Adrenal gland (tissue), 12 donors: ENCODE data around the gene KAZN. TPM values are rescaled to one million over a fixed set of nuclear protein-coding genes. Genes with fewer than 3 reads are reported as not detected.

Experiments
- DNase-seq, 7 donors: peaks; one replicate each; pipeline ENCODE4 v3.0.0-alpha.2; 2019 to 2020
- H3K27ac ChIP-seq, 5 donors: fragments of 200-600 bp; sonication (generic) in 4 of 5; 1 replicate in 3 of 5; 2 replicates in 2 of 5; pipeline versions ENCODE4 v1.5.1 to v1.8.0; 2016 to 2020; ENCODE audit warnings: mild to moderate bottlenecking in 1 of 5
- H3K27me3 ChIP-seq: fragments of 200-600 bp; 2 replicates; pipeline ENCODE4 v1.8.0; 2021
- H3K36me3 ChIP-seq, 2 donors: fragments of 200-600 bp; replicated peaks in 1 of 2; 1 replicate in 1 of 2; 2 replicates in 1 of 2; pipeline versions ENCODE4 v1.5.1 to v1.8.0; 2018 to 2022
- H3K4me1 ChIP-seq, 2 donors: fragments of 200-600 bp; replicated peaks in 1 of 2; 1 replicate in 1 of 2; 2 replicates in 1 of 2; pipeline versions ENCODE4 v1.5.1 to v1.8.0; 2018 to 2021
- H3K4me3 ChIP-seq, 4 donors: fragments of 200-600 bp; sonication (generic) in 3 of 4; one replicate each; pipeline ENCODE4 v1.5.1; 2016 to 2018
- H3K9me3 ChIP-seq, 3 donors: fragments of 200-600 bp; sonication (generic) in 1 of 3; replicated peaks in 1 of 3; 1 replicate in 2 of 3; 2 replicates in 1 of 3; pipeline versions ENCODE4 v1.5.1 to v1.8.0; 2016 to 2021
- POLR2A ChIP-seq, 2 donors: fragments of 450-650 bp; IDR thresholded peaks; one replicate each; pipeline ENCODE4 v1.6.1; 2017; ENCODE audit warnings: antibody characterized with exemption in 2 of 2, mild to moderate bottlenecking in 2 of 2, moderate library complexity in 1 of 2
- WGBS, 4 donors: extraction: QIAGEN DNeasy Blood & Tissue Kit in 2 of 4; methylation state at CpG; one replicate each; pipeline versions ENCODE4 v1.1.5 to v1.1.7; 2013 to 2017; 5-methylcytosine and 5-hydroxymethylcytosine counted together
- intact Hi-C, 2 donors: fragments of 100-400 bp; cut with DNase I; formaldehyde crosslinking; loops; one replicate each; pipeline versions ENCODE4 v1.14.1 to v1.15.0; 2022 to 2023
- polyA plus RNA-seq, 3 donors: library from polyadenylated mRNA; stranded (reverse); fragments of 200-250 nt in 2 of 3; fragments of 350-450 nt in 1 of 3; fragmentation: Illumina TruSeq in 1 of 3; extraction: RNeasy Lipid Tissue Mini Kit (QIAGEN cat#74804) in 1 of 3; gene quantifications; one replicate each; pipeline ENCODE4 v1.2.3, GENCODE V29; 2013 to 2014
- total RNA-seq, 9 donors: library from RNA; depleted of rRNA in 4 of 9; stranded (reverse); fragments of >200 nt in 4 of 9; fragments of 120-200 nt in 1 of 9; fragmentation: NEBNext Ultra II Directional in 1 of 9; extraction: Animal tissue kit (Norgen Biotek cat#: 25700) in 1 of 9; gene quantifications; one replicate each; pipeline versions ENCODE4 v1.1.0 to v1.2.4, GENCODE V29; 2013 to 2023
- TF ChIP-seq, protein P1 (sequence below), 6 experiments: fragments of 450-650 bp in 4 of 6; fragments of 200-600 bp in 2 of 6; sonication (generic) in 1 of 6; IDR thresholded peaks; 1 replicate in 5 of 6; 2 replicates in 1 of 6; pipeline versions ENCODE4 v1.5.1 to v1.8.0; 2016 to 2021; ENCODE audit warnings: antibody characterized with exemption in 6 of 6, mild to moderate bottlenecking in 2 of 6, moderate library complexity in 1 of 6
- donor health status: healthy with polysubstance abuse.
- donor health status: Bipolar disorder and iron deficiency.
- donor health status: DM: yes; HTN: yes; CAD: no.
- donor health status: DM: no; HTN: no; CAD: no.
- donor health status: DM: no; HTN: no; CAD: no.
- donor health status: DM: yes; HTN: yes; CAD: no.

Gene KAZN
- total and polyA plus RNA-seq, 12 donors: 5.9 to 63.4 (median 29.5) TPM

DNA sequence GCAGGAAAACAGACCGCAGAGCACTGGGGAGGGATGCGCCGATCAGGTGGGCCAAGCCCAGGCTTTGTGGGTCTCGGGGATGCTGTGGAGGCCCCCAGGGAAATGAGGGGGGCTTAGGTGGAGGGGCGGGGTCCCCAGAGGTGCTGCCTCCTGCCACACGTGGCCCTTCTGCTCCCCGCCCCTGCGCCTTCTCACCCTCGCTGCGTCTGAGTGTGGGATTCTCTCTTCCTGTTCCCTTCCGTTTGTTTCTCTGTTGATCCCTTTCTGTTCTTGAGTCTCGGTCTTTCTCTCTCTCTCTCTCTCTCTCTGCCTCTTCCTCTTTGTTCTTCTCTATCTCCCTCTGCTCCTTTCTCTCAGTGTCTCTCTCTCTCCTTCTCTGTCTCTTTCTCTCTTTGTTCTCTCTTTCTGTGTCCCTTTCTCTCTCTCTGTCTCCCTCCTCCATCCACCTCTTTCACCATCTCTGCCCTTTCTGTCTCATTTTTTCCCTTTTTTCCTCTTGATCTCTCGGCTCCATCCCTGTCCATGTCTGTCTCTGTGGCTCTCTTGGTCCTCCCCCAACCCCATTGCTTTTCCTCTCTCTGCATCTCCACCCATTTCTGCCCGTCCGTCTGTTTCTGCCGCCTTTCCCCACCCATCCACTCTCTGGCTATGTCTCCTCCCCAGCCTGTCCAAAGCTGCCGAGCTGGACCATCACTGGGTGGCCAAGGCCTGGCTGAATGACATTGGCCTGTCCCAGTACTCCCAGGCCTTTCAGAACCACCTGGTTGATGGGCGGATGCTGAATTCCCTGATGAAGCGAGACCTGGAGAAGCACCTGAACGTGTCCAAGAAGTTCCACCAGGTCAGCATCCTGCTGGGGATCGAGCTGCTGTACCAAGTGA is 502.6 kb downstream of the KAZN start:
- H3K4me3 ChIP-seq: no peak overlapping the region
- H3K9me3 ChIP-seq: no peaks in the 10 kb centered on the region
- intact Hi-C loops: loop anchor here in 1 of 2 donors (10.0 kb wide), 1 partner anchor 326 kb away; no protein-coding TSS in a partner anchor
- no peak overlapping the region for H3K27ac ChIP-seq
- H3K27me3 ChIP-seq: peaks cover 3% of the 10 kb centered on the region
- no peak for DNase-seq
- H3K36me3 ChIP-seq: no peaks in the 10 kb centered on the region
- no peaks in the 10 kb centered on the region for H3K4me1 ChIP-seq
- 51 to 62% (median 58%) methylated on average over 21 of the region's 21 CpGs for WGBS, 4 donors
- no peak for TF ChIP-seq POLR2A (IDR thresholded peaks at IDR 0.05)
- TF ChIP-seq, protein P1, sequence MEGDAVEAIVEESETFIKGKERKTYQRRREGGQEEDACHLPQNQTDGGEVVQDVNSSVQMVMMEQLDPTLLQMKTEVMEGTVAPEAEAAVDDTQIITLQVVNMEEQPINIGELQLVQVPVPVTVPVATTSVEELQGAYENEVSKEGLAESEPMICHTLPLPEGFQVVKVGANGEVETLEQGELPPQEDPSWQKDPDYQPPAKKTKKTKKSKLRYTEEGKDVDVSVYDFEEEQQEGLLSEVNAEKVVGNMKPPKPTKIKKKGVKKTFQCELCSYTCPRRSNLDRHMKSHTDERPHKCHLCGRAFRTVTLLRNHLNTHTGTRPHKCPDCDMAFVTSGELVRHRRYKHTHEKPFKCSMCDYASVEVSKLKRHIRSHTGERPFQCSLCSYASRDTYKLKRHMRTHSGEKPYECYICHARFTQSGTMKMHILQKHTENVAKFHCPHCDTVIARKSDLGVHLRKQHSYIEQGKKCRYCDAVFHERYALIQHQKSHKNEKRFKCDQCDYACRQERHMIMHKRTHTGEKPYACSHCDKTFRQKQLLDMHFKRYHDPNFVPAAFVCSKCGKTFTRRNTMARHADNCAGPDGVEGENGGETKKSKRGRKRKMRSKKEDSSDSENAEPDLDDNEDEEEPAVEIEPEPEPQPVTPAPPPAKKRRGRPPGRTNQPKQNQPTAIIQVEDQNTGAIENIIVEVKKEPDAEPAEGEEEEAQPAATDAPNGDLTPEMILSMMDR (IDR thresholded peaks at IDR 0.05): no peak

DNA sequence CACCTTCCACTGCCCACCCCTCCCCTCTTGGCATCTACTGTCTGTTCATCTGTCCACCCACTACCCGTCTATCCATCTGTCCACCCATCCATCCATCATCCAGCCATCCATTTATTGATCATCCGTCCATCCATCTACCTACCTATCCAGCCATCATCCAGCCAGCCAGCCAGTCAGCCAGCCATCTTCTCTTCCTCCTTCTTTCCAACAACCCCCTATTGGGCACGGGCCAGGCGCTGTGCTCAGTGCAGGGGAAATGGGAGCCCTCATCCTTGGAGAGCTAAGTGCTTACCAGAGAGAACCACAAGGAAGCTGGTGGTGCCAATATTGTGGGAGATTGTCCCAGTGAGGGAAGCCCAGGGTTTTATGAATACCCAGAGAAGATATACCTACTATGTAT is 503.3 kb downstream of the KAZN start:
- peaks cover 3% of the 10 kb centered on the region for H3K27me3 ChIP-seq
- intact Hi-C loops: loop anchor here in 1 of 2 donors (10.0 kb wide), 1 partner anchor 327 kb away; no protein-coding TSS in a partner anchor
- no peak for TF ChIP-seq POLR2A (IDR thresholded peaks at IDR 0.05)
- TF ChIP-seq, protein P1 (IDR thresholded peaks at IDR 0.05): no peak
- no peak overlapping the region for H3K27ac ChIP-seq
- DNase-seq: no peak
- H3K4me1 ChIP-seq: no peaks in the 10 kb centered on the region
- no peak overlapping the region for H3K4me3 ChIP-seq
- no peaks in the 10 kb centered on the region for H3K9me3 ChIP-seq
- no peaks in the 10 kb centered on the region for H3K36me3 ChIP-seq
- WGBS, 4 donors: 85 to 93% (median 87%) methylated on average over 4 of the region's 4 CpGs

DNA sequence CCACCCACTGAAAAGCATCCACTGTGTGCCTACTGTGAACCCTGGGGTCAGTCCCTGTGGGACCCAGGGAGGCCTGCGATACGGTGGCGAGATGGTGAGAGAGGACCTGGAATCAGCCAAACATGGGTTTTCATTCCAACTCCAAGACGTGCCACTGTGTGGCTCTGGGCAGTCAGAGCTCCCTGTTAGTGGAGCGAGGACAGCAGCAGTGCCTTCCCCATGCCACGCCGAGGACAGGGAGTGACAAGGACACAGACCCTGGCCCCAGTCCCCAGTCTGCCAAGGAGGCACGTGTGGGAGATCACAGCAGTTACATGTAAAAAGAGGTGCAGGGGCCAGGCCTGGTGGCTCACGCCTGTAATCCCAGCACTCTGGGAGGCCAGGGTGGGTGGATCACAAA is 504.2 kb downstream of the KAZN start:
- Histone ChIP-seq H3K4me3 (no peak overlapping the region), H3K27ac (no peak overlapping the region), H3K36me3 (no peaks in the 10 kb centered on the region), H3K4me1 (no peaks in the 10 kb centered on the region), H3K27me3 (peaks cover 3% of the 10 kb centered on the region), H3K9me3 (no peaks in the 10 kb centered on the region)
- TF ChIP-seq POLR2A (IDR thresholded peaks at IDR 0.05): no peak
- TF ChIP-seq, protein P1 (IDR thresholded peaks at IDR 0.05): no peak
- 84 to 86% (median 84%) methylated on average over 9 of the region's 9 CpGs for WGBS, 4 donors
- intact Hi-C loops: loop anchor here in 1 of 2 donors (10.0 kb wide), 1 partner anchor 328 kb away; no protein-coding TSS in a partner anchor
- DNase-seq: no peak

DNA sequence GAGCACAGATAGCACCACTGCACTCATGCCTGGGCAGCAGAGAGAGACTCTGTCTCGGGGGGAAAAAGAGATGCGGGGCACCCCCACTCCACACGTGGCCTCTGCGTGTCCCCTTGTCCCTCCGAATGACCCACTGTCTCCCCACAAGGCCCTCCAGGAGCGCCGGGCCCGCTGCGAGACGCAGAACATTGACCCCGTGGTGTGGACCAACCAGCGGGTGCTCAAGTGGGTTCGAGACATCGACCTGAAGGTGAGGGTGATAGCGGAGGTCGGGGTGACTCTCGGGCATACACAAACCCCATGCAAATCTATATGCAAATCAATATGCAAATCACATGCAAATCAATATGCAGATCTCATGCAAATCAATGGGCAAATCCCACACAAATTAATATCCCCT is 504.7 kb downstream of the KAZN start:
- Histone ChIP-seq H3K9me3 (no peaks in the 10 kb centered on the region), H3K27me3 (peaks cover 3% of the 10 kb centered on the region), H3K27ac (no peak overlapping the region), H3K36me3 (no peaks in the 10 kb centered on the region), H3K4me3 (no peak overlapping the region), H3K4me1 (no peaks in the 10 kb centered on the region)
- TF ChIP-seq POLR2A (IDR thresholded peaks at IDR 0.05): no peak
- TF ChIP-seq, protein P1 (IDR thresholded peaks at IDR 0.05): no peak
- intact Hi-C loops: loop anchor here in 1 of 2 donors (10.0 kb wide), 1 partner anchor 328 kb away; no protein-coding TSS in a partner anchor
- no peak for DNase-seq
- WGBS, 4 donors: 92 to 94% (median 94%) methylated on average over 15 to 17 of the region's 17 CpGs
